ENCODE measurements around the gene SRSF4. TPM values are rescaled to one million over a fixed set of nuclear protein-coding genes. Genes with fewer than 3 reads are reported as not detected.
A peak's percentile ranks its signal among the peaks of the same experiment; 100 is the strongest.

SRSF4 gene
- polyA plus RNA-seq, 1 experiment: 45.6 TPM

- Histone ChIP-seq H3K9me3 (ENCODE audit: control insufficient read depth, insufficient read depth, low read length) (no peaks in the 10 kb centered on the region; the same call in 1 of the 2 replicates), H3K27ac (ENCODE audit: low read depth, low read length) (peak overlapping the region; percentile 78), H3K27me3 (ENCODE audit: control insufficient read depth, insufficient read depth, low read length) (no peaks in the 10 kb centered on the region), H3K4me3 (ENCODE audit: low read depth, low read length) (peak overlapping the region; percentile 68)
- TF ChIP-seq, protein P1, sequence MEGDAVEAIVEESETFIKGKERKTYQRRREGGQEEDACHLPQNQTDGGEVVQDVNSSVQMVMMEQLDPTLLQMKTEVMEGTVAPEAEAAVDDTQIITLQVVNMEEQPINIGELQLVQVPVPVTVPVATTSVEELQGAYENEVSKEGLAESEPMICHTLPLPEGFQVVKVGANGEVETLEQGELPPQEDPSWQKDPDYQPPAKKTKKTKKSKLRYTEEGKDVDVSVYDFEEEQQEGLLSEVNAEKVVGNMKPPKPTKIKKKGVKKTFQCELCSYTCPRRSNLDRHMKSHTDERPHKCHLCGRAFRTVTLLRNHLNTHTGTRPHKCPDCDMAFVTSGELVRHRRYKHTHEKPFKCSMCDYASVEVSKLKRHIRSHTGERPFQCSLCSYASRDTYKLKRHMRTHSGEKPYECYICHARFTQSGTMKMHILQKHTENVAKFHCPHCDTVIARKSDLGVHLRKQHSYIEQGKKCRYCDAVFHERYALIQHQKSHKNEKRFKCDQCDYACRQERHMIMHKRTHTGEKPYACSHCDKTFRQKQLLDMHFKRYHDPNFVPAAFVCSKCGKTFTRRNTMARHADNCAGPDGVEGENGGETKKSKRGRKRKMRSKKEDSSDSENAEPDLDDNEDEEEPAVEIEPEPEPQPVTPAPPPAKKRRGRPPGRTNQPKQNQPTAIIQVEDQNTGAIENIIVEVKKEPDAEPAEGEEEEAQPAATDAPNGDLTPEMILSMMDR (IDR thresholded peaks at IDR 0.05; ENCODE audit: low read depth, low read length): no peak
- DNase-seq (ENCODE audit: low read depth, low spot score): no peak
- POLR2A ChIA-PET: interaction anchor here (0.6 to 2.2 kb wide), 5 partner anchors 23 to 151 kb away, joined by 3 to 23 read pairs (median 6); partner anchors contain the start of gene SRSF4
- CTCF ChIA-PET: interaction anchor here (1.0 to 2.0 kb wide), 9 partner anchors 17 to 79 kb away, joined by 4 to 16 read pairs (median 7); partner anchors contain the start of gene SRSF4
Observed at GRCh38 chr1:29123053-29123886, 58.4 kb downstream of the SRSF4 start.

DNA sequence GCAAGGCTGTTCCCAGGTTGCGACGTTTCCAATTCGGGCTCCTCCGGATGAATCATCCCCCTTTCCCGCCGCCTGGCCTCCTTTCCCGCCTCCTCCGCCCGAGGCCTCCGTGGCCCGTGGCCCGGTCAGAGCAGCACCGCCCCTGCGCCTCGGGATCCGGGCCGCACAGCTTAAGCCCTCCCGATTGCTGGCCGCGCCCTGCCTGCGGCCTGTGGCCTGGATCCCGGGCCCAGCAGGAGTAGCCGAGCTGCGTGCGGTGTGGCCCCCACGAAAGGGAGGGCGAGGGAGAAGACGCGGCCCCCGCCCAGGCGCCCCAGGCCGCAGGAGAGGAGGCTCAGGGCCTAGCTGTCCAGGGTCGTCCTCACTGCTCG is 59.0 kb downstream of the SRSF4 start:
- ChIA-PET CTCF (interaction anchor here (0.6 to 2.0 kb wide), 4 partner anchors 9 to 338 kb away, joined by 3 to 6 read pairs (median 3); no protein-coding TSS in a partner anchor), POLR2A (interaction anchor here (0.6 to 1.9 kb wide), 5 partner anchors 24 to 239 kb away, joined by 3 to 11 read pairs (median 5); partner anchors contain the start of gene SRSF4)
- peak; percentile 43 for DNase-seq (ENCODE audit: low read depth, low spot score)
- Histone ChIP-seq H3K9me3 (ENCODE audit: control insufficient read depth, insufficient read depth, low read length) (no peaks in the 10 kb centered on the region; the same call in 1 of the 2 replicates), H3K4me3 (ENCODE audit: low read depth, low read length) (peak overlapping the region; percentile 68), H3K27ac (ENCODE audit: low read depth, low read length) (peak overlapping the region; percentile 78), H3K27me3 (ENCODE audit: control insufficient read depth, insufficient read depth, low read length) (no peaks in the 10 kb centered on the region)
- TF ChIP-seq, protein P1 (IDR thresholded peaks at IDR 0.05; ENCODE audit: low read depth, low read length): no peak

DNA sequence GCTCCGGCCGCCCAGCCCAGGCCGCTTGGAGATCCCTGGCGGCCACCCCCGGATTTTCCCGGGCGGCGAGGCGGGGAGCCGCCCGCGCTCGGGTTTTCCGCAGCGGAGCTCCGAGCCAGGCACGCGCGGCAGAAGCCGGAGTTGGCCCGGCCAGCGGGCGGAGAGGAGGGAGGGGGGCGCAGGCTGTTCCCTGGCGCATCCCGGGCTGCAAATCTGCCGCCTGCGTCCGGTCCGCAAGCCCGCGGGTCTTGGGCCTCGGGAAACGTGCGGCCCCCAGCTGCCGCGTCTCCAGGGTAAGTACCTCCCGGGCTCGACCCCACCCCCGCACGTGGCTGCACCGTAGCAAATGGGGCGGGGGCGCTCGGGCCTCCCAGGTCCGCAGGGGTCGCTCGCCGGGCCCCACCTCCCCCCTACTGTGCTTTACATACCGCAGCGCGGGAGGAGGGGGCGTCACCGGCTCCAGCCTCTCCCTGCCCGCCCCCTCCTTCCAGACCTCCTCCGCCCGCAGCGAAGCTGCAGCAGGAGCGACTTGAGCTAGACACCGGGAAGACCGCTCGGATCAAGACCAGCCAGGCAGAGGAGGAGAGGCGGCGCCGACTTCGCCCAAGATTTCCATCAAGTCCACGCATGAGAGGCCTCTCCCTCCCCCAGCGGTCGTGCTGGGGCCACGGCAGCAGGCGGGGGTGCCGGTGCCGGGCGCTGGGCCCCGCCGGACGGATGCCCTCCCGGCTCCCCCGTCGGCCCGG is 59.6 kb downstream of the SRSF4 start:
- no peak for DNase-seq (ENCODE audit: low read depth, low spot score)
- Histone ChIP-seq H3K27ac (ENCODE audit: low read depth, low read length) (peak overlapping the region; percentile 47), H3K4me3 (ENCODE audit: low read depth, low read length) (peak overlapping the region; percentile 68), H3K9me3 (ENCODE audit: control insufficient read depth, insufficient read depth, low read length) (no peaks in the 10 kb centered on the region; the same call in 1 of the 2 replicates), H3K27me3 (ENCODE audit: control insufficient read depth, insufficient read depth, low read length) (no peaks in the 10 kb centered on the region)
- CTCF ChIA-PET: interaction anchor here (0.6 to 2.0 kb wide), 4 partner anchors 8 to 338 kb away, joined by 3 to 6 read pairs (median 3); no protein-coding TSS in a partner anchor
- POLR2A ChIA-PET: interaction anchor here (0.9 to 1.9 kb wide), 4 partner anchors 24 to 238 kb away, joined by 3 to 11 read pairs (median 5); partner anchors contain the start of gene SRSF4
- TF ChIP-seq, protein P1 (IDR thresholded peaks at IDR 0.05; ENCODE audit: low read depth, low read length): no peak

- H3K9me3 ChIP-seq (ENCODE audit: control insufficient read depth, insufficient read depth, low read length): no peaks in the 10 kb centered on the region; the same call in 1 of the 2 replicates
- H3K27me3 ChIP-seq (ENCODE audit: control insufficient read depth, insufficient read depth, low read length): no peaks in the 10 kb centered on the region
- no peak overlapping the region for H3K27ac ChIP-seq (ENCODE audit: low read depth, low read length)
- no peak for DNase-seq (ENCODE audit: low read depth, low spot score)
- TF ChIP-seq, protein P1 (IDR thresholded peaks at IDR 0.05; ENCODE audit: low read depth, low read length): no peak
- POLR2A ChIA-PET: interaction anchor here (1.0 to 1.9 kb wide), 2 partner anchors 60 to 237 kb away, joined by 5 to 11 read pairs; partner anchors contain the start of gene SRSF4
- H3K4me3 ChIP-seq (ENCODE audit: low read depth, low read length): peak overlapping the region; percentile 68
- CTCF ChIA-PET: interaction anchor here (2.0 kb wide), 1 partner anchor 81 kb away, joined by 6 read pairs; no protein-coding TSS in a partner anchor
Observed at GRCh38 chr1:29121516-29121935, 60.2 kb downstream of the SRSF4 start.
